Activated CD8-positive, alpha-beta memory T cell treated with anti-CD3 and anti-CD28 coated beads for 24 hours (primary cell): Measurements from ENCODE around the gene HPN.
A peak's percentile ranks its signal among the peaks of the same experiment; 100 is the strongest.
"Not testable (repeated sequence)": the region's sequence is repeated elsewhere in the genome, so short reads cannot be mapped to it uniquely, and the experiment has no call there.

Source experiments
- DNase-seq: peaks from one replicate; pipeline ENCODE4 v3.0.0-alpha.2; 2020

HPN gene

DNA sequence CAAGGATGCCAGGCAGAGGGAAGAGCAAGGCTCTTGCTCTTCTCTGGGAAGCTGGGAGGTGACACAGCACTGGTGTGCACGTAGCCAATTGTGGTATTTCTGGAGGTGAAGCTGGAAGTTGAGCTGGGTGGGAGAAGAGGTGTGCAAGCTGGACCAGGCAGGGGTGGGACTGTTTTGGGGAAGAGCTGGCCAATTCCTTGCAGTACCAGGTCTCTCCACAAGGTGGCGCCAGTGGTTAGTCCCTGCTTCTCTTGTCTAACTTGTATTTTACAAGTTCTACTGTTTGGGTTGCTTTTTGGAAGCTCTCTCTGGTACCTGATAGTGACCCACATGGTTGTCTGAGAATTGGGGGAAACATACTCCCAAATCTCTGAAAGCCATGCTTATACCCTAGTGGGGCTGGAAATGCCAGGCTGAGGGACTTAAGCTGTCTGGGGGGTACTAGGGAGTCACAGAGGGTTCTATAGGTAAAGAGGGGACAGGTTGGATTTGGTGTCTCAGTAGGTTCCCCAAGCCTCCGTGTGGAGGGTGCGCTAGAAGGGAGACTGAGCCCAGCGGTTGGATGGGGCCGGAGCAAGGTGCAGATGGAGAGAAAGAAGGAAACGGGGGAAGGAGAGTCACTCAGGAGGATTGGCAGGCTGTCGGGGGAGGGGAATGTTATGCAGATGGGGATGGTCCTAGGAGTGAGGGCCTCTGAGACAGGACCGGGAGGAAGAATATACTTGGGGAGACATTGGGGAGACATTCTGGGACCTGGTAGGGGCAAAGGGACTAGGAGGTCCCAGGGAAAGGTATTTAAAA, 3.0 kb downstream of the HPN start:
- DNase-seq, result peak; percentile 85

DNA sequence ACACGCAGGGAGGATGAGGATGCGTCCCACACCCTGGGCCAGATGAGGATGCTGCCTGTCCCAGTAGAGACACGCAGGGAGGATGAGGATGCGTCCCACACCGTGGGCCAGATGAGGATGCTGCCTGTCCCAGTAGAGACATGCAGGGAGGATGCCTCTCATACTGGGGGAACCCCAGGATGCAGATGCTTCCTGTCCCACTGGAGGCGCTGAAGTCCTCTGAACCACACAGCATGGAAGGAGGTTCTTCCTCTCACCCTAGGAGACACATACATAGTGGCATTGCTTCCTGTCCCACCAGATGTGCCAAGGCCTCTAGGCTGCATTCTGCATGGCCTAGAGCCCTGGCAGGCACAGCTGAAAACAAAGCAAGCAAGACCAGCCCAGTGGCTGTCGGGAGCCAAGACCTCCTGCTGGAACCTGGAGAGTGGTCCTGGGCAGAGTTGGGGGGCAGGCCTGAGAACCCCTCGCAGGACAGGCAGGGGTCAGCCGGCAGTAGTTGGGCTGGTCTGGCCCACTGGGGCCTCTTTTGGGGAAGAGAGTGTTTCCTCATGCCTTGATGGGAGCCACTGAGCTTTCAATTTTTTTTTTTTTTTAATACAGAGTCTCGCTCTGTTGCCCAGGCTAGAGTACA, 4.3 kb downstream of the HPN start:
- DNase-seq, result no peak

DNA sequence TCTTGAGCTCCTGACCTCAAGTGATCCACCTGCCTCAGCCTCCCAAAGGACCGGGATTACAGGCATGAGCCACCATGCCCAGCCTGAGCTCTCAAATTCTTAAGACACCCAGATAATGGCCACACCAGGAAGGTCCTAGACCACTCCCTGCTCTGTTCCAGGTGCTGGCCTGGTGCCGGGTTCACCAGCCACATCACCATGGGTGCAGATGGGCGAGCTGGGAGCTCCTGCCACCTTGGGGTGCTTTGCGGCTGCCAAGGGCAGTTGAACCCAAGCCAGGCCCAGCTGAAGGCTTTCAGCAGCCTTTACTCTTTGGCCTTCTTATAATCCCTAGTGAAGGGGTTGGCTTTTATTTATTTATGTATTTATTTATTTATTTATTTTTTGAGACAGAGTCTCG, 4.9 kb downstream of the HPN start:
- no peak for DNase-seq

DNA sequence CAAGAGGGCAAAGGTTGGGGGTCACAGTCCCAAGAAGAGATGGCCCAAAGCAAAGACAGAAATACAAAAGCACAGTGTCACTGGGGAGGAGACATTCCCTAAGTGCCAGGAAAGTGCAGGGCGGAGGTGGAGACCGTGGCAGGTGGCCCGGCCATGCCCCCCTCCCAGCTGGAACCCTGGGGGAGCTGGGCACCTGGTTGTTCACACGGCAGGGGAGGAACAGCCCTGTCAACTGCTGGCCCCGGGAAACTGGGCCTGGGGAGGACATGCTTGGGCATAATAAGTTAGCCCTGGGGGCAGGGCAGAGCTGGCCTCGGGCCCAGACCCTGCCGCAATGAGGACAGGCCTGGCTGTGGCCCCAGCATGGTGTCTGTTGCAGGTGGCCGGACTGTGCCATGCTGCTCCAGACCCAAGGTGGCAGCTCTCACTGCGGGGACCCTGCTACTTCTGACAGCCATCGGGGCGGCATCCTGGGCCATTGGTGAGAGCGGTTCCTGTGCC, 7.4 kb downstream of the HPN start:
- DNase-seq, result no peak

DNA sequence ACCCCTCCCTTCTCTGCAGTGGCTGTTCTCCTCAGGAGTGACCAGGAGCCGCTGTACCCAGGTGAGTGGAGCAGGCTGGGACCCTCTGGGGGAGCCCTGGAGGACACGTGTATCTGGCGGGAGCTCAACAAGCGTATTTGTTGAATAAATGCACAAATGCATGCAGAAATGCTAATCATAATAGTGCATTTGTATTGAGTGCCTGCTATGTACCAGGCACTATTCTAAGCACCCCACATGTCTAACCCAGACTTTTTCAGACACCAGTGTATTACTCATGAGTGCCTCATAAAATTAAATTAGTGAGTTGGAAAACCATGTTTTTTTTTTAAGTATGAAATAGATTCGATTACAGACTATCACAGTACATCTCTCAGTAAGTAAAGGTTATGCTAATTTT, 7.9 kb downstream of the HPN start:
- DNase-seq, result no peak

DNA sequence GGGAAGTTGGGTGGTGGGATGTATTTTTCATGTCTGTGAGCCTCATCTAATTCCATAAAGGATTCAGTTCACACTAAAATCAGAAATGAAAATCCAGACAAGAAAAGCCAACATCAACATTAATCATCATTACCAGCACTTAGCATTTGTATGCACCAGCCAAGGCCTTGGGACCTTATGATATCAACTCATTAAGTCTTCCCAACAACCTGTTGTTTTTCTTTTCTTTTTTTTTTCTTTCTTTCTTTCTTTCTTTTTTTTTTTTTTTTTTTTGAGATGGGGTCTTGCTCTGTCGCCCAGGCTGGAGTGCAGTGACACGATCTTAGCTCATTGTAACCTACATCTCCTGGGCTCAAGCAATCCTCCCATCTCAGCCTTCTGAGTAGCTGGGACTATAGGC, 9.1 kb downstream of the HPN start:
- not testable (repeated sequence) for DNase-seq

DNA sequence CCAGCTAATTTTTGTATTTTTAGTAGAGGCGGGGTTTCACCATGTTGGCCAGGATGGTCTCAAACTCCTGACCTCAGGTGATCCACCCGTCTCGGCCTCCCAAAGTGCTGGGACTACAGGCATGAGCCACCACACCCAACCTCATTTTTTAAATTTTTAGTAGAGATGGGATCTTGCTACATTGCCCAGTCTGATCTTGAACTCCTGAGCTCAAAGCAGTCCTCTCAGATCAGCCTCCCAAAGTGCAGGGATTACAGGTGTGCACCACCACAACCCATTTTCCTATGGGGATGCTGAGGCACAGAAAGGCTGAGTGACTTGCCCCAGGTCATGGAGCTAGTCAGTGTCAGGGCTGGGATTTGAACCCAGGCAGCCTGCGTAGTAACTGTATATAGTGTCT, 9.7 kb downstream of the HPN start:
- not testable (repeated sequence) for DNase-seq

DNA sequence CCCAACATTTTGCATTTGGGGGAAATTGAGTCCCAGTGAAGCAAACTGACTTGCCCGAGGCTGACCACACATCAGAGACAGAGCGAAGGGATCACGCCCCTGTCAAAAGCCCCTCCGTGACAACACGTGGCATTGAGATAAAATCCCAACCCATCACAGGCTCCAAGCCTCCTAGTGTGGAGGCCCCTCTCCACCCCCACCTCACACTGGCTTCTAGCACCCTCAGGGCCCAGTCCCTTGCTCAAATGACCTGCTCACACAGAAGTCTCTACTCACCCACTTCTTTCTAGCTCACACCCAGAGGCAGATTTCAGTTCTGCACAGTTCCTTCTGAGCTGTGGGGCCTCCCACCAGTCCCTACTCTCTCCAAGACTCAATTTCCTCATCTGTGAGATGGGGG, 10.3 kb downstream of the HPN start:
- no peak for DNase-seq

DNA sequence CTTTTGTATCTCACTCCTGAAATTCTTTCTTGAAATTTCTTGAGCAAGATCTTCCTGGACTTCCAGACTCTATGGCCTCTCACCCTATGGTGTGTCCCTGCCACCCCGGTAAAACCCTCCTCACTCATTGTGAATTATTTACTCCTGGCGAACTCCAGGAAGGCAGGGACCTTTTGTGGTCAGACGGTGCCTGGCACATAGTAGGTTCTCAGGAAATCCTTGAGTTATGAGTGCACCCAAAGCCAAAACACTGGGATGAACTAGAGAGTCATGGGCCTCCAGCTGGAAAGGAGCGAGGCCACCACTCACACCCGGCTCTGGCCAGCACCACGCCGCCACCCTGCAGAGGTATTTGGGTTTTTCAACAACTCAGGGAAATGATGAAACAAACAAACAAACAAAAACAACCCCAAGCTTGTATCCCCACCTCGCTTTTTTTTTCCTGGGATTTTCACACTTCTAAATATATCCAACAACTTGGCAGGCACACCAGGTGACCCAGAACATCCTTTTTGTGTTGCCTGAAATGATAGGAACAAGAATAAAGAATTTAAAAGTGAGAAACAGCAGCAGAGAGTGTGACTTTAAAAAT, 11.2 kb downstream of the HPN start:
- no peak for DNase-seq

DNA sequence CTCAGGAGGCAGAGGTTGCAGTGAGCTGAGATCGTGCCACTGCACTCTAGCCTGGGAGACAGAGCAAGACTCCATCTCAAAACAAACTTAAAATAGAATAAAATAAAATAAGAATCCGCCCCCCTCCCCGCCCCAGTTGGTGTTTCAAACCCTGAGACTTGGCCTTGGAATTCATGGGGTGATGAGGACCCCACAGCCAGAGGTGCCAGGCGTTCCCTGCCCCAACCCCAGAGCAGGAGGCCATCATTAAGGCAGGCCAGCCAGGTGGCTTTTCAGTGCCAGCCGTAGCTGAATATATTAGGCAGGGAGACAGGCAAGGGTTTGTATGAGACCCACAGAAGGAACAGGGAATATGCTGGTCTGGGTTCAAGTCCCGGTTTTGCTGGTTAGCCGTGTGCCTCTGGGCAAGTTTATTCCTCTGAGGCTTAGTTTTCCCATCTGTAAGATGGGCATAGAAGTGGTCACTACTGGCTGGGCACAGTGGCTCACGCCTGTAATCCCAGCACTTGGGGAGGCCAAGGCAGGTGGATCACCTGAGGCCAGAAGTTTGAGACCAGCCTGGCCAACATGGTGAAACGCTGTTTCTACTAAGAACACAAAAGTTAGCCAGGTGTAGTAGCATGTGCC, 12.3 kb downstream of the HPN start:
- DNase-seq, result no peak

DNA sequence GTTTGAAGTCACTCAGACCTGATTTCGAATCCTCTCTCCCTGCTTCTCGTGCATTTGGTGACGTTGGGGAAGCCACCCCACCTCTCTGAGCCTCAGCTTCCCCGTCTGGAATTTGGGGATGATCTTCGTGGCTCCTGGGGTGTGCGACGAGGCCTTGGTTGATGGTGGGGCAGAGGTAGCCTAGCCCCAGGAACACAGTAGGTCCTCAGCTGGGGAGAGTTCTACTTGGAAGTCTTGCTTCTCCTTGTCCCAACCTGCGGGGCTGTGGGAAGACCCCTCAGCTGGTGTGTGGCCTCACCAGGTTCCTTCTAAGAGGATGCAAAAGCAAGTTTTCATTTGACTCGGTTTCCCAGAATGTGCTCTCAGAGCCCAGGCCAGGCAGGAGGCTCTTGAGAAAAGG, 13.1 kb downstream of the HPN start:
- no peak for DNase-seq

DNA sequence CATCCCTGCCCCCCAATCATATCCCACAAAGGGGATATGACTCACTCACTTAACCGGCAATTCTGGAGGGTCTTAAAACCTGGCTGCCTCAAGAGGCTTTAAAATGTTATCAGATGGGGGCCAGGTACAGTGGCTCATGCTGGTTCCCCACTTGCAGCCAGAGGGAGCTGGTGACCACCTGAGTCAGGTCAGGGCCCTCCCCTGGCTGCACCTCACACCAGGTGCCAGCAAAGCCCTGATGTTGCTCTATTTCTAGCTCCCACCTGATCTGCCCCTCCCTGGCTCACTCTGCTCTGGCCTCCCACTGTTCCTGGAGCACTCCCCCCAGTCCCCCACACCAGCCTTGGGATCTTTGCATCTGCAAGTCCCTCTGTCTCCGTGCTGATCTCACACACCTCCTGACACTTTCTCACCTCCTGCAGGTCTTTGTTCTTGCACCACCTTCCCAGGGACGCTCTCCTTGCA, 14.2 kb downstream of the HPN start:
- DNase-seq, result no peak

DNA sequence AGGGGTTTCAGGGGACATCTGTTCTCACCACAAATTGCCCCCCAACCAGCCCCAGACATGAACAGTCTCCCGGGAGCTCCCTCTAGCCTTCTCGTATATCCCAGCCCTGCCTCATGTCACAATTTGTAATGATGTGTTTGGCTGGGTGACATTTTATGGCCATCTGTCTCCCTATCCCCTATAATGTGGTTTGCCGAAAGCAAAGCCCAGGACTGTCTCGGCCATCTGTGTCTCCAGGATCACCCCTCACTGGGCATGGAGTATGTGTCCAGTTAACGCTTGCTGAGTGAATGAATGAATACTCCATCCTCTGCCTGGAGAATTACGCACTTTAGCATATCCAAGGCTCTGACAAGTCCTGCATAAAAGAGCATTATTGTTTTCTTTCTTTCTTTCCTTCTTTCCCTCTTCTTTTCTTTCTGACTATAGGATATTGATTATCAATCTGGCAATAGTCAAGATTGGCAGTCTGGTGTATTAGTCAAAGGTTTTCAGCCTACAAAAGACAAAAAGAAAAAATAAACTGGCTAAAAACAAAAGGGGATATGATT, 15.1 kb downstream of the HPN start:
- no peak for DNase-seq

DNA sequence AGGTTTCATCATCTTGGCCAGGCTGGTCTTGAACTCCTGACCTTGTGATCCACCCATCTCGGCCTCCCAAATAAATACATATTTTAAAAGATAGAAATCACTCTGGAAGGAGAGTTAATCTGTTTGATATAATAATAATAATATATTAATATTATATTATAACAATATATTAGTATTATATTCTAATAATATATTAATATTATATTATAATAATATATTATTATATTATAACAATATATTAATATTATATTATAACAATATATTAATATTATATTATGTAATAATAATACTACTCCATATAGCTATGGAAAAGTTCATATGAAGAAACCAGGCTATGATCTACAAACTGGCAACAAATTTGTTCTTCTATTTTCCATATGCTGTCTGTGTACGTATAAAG, 16.8 kb downstream of the HPN start:
- no peak for DNase-seq

DNA sequence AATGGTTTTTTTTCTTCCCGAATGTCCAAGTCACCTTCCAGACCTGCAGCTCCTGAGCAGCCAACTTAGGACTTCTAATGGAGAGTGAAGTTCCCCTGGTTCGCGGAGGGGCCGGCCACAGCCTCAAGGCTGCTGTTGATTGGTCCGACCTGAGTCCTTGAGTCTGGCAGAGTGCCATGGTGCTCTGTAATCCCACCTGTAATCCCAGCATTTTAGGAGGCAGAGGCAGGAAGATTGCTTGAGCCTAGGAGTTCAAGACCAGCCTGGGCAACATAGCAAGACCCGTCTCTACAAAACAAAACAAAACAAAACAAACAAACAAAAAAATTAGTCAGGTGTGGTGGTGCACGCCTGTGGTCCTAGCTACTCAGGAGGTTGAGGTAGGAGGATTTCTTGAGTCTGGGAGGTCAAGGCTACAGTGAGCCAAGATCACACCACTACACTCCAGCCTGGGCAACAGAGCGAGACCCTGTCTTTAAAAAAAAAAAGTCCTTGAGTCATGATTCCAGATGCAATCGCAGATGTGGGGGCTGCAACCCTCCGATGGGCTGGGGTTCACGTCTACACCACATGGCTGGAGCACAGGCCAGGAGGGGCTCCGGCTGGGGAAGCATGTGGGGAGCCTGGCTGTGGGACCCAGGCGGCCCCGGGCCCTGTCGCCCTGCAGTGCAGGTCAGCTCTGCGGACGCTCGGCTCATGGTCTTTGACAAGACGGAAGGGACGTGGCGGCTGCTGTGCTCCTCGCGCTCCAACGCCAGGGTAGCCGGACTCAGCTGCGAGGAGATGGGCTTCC, 17.7 kb downstream of the HPN start:
- DNase-seq, result no peak

DNA sequence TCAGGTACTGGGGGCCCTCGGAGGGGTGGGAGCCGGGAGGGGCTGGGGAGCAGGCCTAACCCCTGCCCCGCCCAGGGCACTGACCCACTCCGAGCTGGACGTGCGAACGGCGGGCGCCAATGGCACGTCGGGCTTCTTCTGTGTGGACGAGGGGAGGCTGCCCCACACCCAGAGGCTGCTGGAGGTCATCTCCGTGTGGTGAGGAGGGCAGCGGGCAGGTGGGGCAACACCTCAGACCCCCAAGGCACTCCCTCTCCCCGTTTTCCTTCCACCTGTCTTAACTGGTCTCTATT, 18.2 kb downstream of the HPN start:
- no peak for DNase-seq

DNA sequence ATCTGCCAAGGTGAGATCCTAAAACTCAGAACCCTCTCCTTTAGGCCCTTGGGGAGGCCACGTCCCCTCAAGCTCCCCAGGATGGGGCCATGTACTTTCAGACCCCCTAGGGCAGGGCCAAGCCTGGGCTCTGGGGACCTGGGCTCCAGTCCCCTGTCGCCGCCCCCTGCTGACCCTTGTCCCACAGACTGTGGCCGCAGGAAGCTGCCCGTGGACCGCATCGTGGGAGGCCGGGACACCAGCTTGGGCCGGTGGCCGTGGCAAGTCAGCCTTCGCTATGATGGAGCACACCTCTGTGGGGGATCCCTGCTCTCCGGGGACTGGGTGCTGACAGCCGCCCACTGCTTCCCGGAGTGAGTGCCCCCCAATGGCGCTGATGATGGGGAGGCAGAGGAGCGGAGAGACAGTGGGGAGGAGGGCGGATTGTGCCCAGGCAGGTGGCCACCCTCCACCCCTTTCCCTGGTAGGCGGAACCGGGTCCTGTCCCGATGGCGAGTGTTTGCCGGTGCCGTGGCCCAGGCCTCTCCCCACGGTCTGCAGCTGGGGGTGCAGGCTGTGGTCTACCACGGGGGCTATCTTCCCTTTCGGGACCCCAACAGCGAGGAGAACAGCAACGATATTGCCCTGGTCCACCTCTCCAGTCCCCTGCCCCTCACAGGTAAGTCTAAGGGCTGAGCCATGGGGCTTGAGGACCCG, 18.8 kb downstream of the HPN start:
- DNase-seq, result no peak

DNA sequence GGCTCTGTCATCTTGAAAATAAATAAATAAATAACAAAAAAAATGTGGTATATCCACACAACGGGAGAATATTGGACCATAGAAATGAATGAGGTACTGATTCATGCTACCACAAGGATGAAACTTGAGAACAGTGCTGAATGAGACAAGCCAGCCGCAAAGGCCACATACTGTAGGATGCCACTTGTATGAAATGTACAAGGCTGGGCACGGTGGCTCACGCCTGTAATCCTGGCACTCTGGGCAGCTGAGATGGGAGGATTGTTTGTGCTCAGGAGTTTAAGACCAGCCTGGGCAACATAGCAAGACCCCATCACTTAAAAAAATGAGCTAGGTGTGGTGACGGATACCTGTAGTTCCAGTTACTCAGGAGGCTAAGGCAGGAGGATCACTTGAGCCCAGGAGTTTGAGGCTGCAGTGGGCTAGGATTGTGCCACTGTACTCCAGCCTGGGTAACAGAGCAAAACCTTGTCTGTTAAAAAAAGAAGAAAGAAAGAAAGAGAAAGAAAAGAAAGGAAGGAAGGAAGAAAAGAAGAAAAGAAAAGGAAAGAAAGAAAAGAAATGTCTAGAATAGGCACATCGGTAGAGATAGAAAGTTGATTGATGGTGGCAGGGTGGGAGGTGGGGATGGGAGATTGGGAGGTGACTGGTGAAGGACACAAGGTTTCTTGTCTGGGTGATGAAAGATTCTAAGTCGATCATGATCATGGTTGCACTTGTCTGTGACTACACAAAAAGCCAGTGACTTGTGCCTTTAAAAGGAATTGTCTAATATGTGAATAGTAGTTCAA, 20.3 kb downstream of the HPN start:
- no peak for DNase-seq

DNA sequence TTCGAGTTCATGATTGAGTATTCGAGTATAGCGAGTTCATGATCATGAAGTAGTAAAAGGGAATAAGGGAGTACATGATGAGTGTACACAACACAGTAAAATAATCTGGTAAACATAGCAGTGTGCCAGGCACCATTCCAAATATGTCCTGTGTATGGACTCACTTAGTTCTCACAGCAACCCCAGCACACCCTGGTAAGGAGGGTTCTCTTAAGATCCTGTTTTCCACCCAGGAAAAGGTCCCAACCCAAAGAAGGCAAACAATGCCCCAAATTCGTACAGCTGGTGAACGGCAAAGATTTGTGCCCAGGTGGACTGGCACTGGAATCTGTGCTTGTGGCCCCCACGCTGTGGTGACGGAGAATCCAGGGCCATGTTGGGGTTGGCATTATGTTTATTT, 21.4 kb downstream of the HPN start:
- DNase-seq, result no peak

DNA sequence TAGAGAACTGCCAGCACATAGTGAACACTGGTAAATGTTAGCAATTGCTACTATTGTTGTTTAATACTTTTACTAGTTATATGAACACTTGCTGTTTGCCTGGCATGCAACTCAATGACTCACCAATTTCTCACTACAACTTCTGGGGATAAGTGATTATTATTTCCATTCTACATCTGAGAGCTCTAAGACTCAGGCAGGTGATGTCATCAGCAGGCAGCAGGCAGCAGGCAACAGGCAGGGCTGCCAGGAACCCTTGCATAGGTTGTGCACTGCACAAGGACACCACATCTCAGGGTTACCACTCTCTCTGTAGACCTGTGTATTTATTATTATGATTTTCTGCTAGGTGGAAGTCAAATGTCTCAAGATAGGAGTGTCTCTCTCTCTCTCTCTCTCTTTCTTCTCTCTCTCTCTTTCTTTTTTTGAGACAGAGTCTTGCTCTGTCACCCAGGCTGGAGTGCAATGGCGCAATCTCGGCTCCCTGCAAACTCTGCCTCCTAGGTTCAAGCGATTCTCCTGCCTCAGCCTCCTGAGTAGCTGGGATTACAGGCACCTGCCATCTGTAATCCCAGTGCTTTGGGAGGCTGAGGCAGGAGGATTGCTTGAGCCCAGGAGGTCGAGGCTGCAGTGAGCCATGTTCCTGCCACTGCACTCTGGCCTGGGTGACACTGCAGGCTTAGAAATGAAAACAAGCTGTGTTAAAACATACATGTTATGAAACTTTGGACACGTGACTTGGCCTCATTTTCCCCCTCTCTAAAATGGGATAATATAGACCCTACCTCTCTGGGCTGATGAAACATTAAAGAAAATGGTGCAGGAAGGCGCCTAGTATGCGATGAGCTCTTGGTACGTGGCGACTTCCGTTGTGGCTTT, 22.7 kb downstream of the HPN start:
- no peak for DNase-seq
